ENCODE measurements around the gene FANCC.

Gene FANCC

GRCh38 chr9:95102001-95102433 lies 215.5 kb downstream of the FANCC start:
- DNase-seq (ENCODE audit: low read depth, low spot score) = no peak

- DNase-seq (ENCODE audit: low read depth, low spot score) = no peak
Measured at GRCh38 chr9:95101326-95101725, 216.2 kb downstream of the FANCC start.

DNA sequence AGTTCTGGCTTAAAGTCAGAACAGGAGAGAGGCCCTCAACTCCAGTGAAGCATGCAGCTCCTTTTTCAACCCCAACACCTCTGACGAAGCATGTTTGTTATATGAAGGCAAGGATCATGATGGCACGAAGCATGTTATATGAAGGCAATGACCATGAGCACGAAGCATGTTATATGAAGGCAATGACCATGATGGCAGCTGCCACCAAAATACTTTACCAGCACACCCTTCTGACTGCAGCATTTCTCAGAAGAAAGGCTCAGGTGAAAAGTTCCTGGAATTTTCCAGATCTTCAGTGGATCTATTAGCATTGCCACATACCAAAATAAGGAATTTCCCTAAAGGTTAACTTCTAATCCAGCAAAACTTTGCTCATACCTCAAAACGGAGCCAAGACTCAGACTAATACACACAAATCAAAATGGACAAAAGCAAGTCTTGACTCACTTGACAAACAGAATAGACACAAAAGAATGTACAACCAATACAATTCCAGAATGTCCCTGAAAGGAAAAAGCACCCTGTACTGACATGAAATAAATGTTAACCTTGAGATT lies 217.4 kb downstream of the FANCC start:
- DNase-seq (ENCODE audit: low read depth, low spot score) = no peak

DNA sequence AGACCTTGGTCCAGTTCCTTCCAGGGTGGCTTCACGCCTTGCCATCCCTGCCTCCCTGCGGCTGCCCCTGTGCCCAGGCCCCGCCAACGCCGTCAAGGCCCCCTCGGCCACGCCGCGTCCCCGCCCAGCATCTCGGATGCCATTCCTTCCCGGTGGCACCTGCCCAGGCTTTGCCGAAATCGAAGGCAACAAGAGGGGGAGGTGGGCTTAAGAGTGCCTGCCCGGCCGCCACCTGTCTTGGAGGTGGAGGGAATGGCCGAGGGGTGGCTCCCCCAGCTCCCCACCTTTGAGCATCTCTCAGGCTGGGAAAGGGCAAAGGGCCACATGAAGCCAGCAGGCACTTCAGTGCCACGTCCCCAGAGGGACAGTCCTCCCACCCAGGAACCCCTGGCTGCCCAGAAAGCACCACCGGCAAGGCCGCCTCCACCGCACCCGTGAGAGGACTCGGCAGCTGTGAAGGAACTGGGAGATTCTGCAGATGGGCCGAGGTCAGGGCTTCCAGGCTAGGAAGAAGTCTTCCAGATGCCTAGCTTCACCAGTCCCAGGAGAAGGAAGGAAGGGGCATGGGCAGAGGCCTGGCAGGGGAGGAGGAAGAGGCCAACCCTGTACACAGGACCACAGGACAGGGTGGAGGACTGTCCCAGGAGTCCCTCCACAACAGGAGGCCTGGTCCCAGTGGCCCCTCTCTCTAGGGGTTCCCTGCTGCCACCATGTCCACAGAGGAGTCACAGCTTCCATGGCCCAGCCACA lies 218.0 kb downstream of the FANCC start:
- no peak for DNase-seq (ENCODE audit: low read depth, low spot score)

DNA sequence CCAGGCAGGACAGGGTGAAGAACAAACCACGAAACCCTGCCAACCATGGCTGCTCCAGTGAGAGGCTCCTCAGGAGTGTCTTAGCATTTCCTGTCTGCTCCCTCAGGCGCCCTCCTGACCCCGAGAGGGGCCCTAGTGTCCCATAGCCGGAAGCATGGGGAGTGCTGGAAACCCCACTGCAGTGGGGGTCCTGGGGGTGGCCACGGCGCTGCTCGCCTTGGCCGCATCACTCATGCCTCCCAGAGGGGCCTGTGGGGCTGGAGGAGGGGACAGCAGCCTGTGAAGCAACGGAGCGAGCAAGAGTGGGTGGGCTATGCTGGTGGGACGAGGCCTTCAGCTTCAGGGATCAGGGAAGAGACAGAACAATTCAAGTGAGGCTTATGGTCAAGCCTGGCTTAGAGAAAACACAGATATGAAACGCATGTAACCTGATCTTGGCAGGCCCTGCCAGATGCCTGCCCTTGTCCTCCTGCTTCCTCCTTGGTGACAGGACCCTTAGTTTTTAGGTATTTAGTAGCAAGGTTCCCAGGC lies 219.1 kb downstream of the FANCC start:
- DNase-seq (ENCODE audit: low read depth, low spot score) = no peak

DNA sequence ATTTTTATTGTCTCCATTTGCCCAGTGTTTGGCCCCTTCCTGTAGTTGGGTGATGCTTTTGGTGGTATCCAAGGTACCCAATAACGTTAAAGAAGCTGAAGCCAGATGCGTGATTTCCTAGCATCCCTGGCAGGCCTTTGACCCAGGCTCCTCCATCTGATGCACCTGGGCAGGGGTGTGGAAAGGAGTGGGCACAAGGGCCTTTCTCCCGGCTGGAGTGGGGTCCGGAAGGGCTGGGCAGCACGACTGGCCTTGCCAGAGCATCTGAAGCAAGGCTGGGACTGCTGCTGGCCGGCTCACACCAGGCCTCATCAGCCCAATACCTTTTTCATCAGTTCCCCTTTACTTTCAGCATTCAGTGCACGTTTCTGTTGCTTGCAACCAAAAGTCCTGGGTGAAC lies 220.2 kb downstream of the FANCC start:
- no peak for DNase-seq (ENCODE audit: low read depth, low spot score)

GRCh38 chr9:95096807-95097206 lies 220.7 kb downstream of the FANCC start:
- DNase-seq (ENCODE audit: low read depth, low spot score) = no peak

- no peak for DNase-seq (ENCODE audit: low read depth, low spot score)
Measured at GRCh38 chr9:95096381-95096780, 221.1 kb downstream of the FANCC start.

GRCh38 chr9:95095641-95096355 lies 221.7 kb downstream of the FANCC start:
- no peak for DNase-seq (ENCODE audit: low read depth, low spot score)

DNA sequence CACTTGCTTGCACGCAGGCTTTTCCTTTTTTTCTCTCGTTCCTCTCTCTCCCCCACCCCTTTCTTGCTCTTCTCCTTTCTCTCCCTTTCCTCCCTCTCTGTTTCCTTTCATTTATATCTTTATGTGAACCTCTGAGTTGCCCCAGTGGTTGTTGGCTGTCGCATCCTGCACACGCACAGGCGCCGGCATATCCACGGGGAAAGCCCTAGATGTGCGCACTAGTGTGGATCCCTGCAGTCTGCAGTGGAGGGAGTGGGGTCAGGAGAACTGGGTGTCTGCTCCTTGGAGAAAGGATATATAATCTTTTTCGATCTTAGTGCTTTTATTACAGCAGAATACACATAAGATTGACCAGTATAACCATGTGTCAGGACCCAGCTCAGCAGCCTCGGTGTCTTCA lies 223.5 kb downstream of the FANCC start:
- DNase-seq (ENCODE audit: low read depth, low spot score) = no peak

GRCh38 chr9:95093586-95093985 lies 223.9 kb downstream of the FANCC start:
- no peak for DNase-seq (ENCODE audit: low read depth, low spot score)

DNA sequence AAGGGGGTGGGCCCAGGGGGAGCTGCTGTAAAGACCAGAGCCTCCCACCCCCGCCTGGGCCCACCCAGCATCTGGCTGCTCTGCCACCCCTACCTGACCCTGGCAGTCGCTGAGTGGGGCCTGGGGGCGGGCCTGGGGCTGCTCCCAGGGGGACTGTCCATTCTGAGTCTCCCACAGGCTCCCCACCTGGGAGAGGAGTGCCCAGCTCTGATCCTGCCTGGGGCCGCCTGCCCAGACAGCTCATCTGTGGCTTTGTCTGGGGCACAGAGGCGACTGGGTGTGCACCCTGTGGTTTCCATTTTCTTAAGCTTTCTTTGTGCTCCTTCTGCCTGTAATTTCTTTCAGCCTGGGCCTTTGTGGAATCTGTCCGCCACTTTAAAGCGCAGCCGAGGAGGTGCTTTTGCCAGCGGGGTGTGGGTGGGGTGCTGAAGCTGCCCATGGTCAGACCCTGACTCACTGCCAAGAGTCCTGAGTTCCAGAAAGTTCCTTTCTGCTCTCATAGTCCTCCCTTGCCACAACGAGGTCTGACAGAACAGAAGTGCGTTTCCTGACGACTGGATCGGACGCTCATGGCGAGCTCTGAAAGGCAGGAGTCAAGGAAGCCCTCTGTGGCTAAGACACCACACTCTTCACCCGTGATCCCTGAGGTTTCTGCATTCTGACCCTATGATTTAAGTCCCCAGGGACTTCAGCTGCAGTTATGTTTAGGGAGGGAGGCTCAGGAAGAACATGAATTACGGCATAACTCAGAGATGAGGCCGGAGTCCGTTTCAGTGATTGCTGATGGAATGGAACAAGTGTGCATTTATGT lies 225.0 kb downstream of the FANCC start:
- no peak for DNase-seq (ENCODE audit: low read depth, low spot score)

DNA sequence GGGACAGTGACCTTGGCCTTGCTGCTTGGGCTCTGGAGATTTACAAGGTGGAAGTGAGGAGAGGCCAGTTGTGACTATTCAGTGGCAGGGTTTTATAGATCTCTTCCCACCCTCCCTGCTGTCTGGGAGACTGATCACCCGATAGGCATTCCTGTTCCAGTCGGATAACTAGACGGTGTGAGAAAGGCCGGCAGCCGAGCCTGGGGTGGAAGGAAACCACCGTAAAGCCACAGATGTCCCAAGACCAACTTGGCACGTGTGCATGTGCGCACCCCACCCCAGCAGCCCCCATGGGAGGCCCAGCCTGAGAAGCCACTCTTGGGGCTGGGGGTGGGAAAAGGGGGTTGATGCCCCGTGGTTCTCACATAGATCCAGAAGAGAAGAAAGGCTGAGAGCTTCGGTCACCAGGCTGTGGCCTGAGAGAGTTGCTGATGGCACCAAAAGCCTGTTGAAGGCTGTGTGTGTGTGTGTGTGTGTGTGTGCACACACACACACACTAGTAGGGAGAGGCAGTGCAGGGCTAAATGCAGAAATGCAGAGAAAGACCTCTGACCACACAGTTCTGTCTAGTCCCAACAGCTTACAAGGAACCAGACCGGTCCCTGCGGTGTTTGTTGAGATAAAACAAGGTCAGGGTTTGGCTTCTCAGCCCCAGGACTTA lies 225.8 kb downstream of the FANCC start:
- DNase-seq (ENCODE audit: low read depth, low spot score) = no peak

DNA sequence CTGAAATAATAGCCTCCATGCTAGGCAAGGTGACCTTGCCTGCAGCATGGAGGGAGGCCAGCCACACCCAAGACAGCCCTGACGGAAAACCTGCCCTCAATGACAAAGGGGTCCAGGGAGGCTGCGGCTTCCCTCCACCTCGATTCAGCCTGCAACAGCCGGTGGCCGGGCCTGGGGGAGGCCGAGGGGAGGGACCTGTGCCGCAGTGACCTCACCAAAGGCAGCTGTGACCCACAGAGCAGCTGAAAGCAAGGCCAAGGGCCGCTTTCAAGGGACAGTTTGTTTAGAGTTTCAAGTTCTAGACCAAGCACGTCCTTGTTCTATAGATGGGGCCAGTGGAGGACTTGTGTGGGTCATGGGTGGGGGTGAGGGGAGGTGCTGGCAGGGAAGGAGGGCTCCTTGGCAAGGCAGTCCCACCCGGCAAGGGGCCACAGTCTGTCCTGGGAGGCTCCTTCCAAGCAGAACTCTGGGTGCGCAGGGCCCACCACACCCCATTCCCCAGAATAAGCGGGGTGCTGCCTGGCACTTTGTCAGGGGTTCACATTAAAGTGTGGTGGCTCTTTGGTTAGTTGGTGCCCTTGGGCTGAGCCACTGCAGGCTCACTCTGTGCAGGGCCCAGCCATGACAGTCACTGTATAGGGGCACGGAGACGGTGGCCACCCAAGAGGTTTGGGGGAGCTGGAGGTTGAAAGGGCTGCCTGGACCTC lies 226.5 kb downstream of the FANCC start:
- DNase-seq (ENCODE audit: low read depth, low spot score) = no peak

DNA sequence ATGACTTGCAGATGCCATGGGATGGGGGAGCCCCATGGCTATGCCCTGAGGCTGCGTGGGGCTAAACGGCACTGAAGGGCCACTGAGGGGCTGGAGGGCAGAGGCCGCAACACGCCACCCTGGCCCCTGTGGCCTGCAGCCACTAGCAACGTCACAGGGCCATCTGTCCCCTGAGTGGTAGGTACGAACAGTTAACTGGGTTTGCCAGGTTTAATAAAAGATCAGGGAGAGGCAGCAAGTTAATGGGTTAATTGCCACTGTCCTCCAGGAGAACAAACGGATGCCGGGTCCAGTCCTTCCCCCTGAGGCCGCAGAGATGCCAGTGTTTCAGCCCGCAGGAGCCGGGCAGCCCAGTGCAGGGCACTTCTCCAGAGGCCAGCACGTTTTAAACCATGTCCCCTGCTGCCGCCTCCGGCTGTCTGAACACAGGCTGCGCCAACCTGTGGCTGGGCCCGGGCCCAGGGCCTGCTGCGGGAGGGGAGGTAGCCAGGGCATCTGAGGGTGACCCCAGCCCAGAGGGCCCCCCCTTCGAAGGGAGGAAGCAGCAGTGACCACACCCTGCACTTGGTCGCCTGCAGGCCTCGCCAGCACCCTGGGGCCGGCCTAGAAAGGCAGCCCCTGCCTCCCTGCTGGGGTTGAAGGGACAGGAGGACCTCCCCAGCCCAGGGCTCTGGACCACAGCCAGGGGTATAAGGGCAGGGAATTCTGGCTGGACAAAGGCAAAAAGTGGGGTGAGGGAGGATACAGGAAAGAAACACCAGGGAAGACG lies 227.3 kb downstream of the FANCC start:
- no peak for DNase-seq (ENCODE audit: low read depth, low spot score)

GRCh38 chr9:95089257-95090022 lies 228.1 kb downstream of the FANCC start:
- DNase-seq (ENCODE audit: low read depth, low spot score) = no peak

DNA sequence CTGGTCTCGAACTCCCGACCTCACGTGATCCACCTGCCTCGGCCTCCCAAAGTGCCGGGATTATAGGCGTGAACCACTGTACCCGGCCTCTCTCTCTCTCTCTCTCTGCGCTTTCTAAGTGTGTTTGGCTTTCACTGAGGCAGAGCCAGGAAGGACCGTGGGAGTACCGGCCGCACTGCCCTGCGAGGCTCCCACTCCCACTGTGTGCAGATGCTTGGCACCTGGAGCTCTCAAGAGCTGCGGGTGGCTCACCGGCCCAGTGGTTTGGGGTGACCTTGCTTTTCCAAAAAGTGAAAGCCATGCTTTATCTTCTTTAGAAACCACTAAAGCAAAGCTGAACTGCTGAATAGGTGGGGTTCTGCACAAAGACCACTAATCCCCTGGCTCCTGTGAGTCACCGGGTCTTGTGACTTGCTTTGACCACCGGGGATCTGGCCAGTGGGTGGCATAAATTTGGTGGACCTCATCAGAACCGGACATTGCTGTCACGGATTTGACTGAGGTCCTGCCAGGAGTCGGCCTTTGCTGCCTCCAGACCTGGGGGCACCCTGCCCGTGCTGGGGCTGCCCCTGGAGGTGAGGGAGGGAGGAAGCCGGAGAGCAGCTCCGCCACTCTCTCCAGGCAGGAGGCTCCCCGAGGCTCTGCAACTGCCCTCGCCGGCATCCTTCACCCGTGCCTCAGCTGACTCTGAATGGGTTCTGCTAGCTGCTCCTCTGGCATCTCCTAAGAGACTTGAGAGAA lies 228.9 kb downstream of the FANCC start:
- DNase-seq (ENCODE audit: low read depth, low spot score) = no peak

GRCh38 chr9:95087659-95088242 lies 229.8 kb downstream of the FANCC start:
- DNase-seq (ENCODE audit: low read depth, low spot score) = no peak
